SU-DHL-6 (cell line): ENCODE data around the gene ALPK3.

ENCODE experiments used
- EZH2phosphoT487 ChIP-seq: fragments of 200-600 bp; sonication (generic), shearing (Covaris generic); conservative IDR thresholded peaks from 2 replicates; pipeline ENCODE4 v1.6.1; 2018; ENCODE audit warnings: mild to moderate bottlenecking, antibody characterized with exemption, low read length, moderate library complexity, mixed read lengths
- TF ChIP-seq, protein P1 (sequence below): fragments of 200-600 bp; sonication (generic); IDR thresholded peaks from one replicate; pipeline ENCODE4 v1.5.1; 2017; ENCODE audit warnings: antibody characterized with exemption, mild to moderate bottlenecking, low read length, moderate library complexity; ENCODE audit not compliant: insufficient read depth, poor library complexity, severe bottlenecking

GRCh38 chr15:84813931-84814330 is 3.2 kb upstream of the ALPK3 start:
- TF ChIP-seq, protein P1, sequence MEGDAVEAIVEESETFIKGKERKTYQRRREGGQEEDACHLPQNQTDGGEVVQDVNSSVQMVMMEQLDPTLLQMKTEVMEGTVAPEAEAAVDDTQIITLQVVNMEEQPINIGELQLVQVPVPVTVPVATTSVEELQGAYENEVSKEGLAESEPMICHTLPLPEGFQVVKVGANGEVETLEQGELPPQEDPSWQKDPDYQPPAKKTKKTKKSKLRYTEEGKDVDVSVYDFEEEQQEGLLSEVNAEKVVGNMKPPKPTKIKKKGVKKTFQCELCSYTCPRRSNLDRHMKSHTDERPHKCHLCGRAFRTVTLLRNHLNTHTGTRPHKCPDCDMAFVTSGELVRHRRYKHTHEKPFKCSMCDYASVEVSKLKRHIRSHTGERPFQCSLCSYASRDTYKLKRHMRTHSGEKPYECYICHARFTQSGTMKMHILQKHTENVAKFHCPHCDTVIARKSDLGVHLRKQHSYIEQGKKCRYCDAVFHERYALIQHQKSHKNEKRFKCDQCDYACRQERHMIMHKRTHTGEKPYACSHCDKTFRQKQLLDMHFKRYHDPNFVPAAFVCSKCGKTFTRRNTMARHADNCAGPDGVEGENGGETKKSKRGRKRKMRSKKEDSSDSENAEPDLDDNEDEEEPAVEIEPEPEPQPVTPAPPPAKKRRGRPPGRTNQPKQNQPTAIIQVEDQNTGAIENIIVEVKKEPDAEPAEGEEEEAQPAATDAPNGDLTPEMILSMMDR: no peak
- no peak for TF ChIP-seq EZH2phosphoT487
